Measurements from ENCODE around the gene SSU72.

SSU72 gene

GRCh38 chr1:1541956-1542765 lies 32.5 kb downstream of the SSU72 start:
- H4K20me1 ChIP-seq (ENCODE audit: low read depth, low read length) = no peaks in the 10 kb centered on the region; the same call in 1 of the 2 replicates
- no peaks in the 10 kb centered on the region for H3K36me3 ChIP-seq (ENCODE audit: low read length)
- no peaks in the 10 kb centered on the region for H3K9me3 ChIP-seq (ENCODE audit: insufficient read depth, low read length)
- H2AFZ ChIP-seq (ENCODE audit: low read depth, low read length, severe bottlenecking) = no peak overlapping the region
- H3K27ac ChIP-seq (ENCODE audit: low read depth, low read length) = no peak overlapping the region
- no peak for TF ChIP-seq EZH2phosphoT487 (conservative IDR thresholded peaks at IDR 0.05; ENCODE audit: low read length)
- TF ChIP-seq CTCF (IDR thresholded peaks at IDR 0.05; ENCODE audit: insufficient read depth, low read length, poor library complexity, severe bottlenecking) = no peak
- no peak overlapping the region for H3K4me2 ChIP-seq (ENCODE audit: low read depth, low read length, poor library complexity, severe bottlenecking)
- no peaks in the 10 kb centered on the region for H3K9me2 ChIP-seq (replicated peaks; ENCODE audit: insufficient read depth, low read length)
- no peaks in the 10 kb centered on the region for H3K27me3 ChIP-seq (ENCODE audit: low read length)
- H3K4me3 ChIP-seq (ENCODE audit: insufficient read depth, low read length, poor library complexity, severe bottlenecking) = no peak overlapping the region
- no peak overlapping the region for H3K9ac ChIP-seq (ENCODE audit: low read length)
- no peaks in the 10 kb centered on the region for H3F3A ChIP-seq (ENCODE audit: insufficient read depth)
- no peaks in the 10 kb centered on the region for H3K79me2 ChIP-seq (ENCODE audit: insufficient read depth, low read length)

GRCh38 chr1:1540818-1541628 lies 33.6 kb downstream of the SSU72 start:
- no peak for TF ChIP-seq EZH2phosphoT487 (conservative IDR thresholded peaks at IDR 0.05; ENCODE audit: low read length)
- TF ChIP-seq CTCF (IDR thresholded peaks at IDR 0.05; ENCODE audit: insufficient read depth, low read length, poor library complexity, severe bottlenecking) = no peak
- Histone ChIP-seq H3K4me2 (ENCODE audit: low read depth, low read length, poor library complexity, severe bottlenecking) (no peak overlapping the region), H3F3A (ENCODE audit: insufficient read depth) (no peaks in the 10 kb centered on the region), H3K27me3 (ENCODE audit: low read length) (no peaks in the 10 kb centered on the region), H3K9me2 (replicated peaks; ENCODE audit: insufficient read depth, low read length) (no peaks in the 10 kb centered on the region), H3K9me3 (ENCODE audit: insufficient read depth, low read length) (no peaks in the 10 kb centered on the region), H3K4me3 (ENCODE audit: insufficient read depth, low read length, poor library complexity, severe bottlenecking) (no peak overlapping the region), H3K79me2 (ENCODE audit: insufficient read depth, low read length) (no peaks in the 10 kb centered on the region), H3K9ac (ENCODE audit: low read length) (no peak overlapping the region), H2AFZ (ENCODE audit: low read depth, low read length, severe bottlenecking) (no peak overlapping the region), H3K27ac (ENCODE audit: low read depth, low read length) (no peak overlapping the region), H4K20me1 (ENCODE audit: low read depth, low read length) (no peaks in the 10 kb centered on the region; the same call in 1 of the 2 replicates), H3K36me3 (ENCODE audit: low read length) (no peaks in the 10 kb centered on the region)

GRCh38 chr1:1540090-1540817 lies 34.4 kb downstream of the SSU72 start, which contains the start of gene TMEM240:
Gene TMEM240 (minus strand): TSS chr1:1540624. CDS start chr1:1540346, 278 bp downstream.
- Histone ChIP-seq H3K4me2 (ENCODE audit: low read depth, low read length, poor library complexity, severe bottlenecking) (no peak within 1 kb of the TSS), H3F3A (ENCODE audit: insufficient read depth) (no peaks in the 10 kb centered on the region), H4K20me1 (ENCODE audit: low read depth, low read length) (no peaks in the 10 kb centered on the region; the same call in 1 of the 2 replicates), H3K36me3 (ENCODE audit: low read length) (no peaks in the 10 kb centered on the region), H3K9ac (ENCODE audit: low read length) (no peak within 1 kb of the TSS), H3K9me3 (ENCODE audit: insufficient read depth, low read length) (no peaks in the 10 kb centered on the region), H3K27ac (ENCODE audit: low read depth, low read length) (no peak within 1 kb of the TSS), H2AFZ (ENCODE audit: low read depth, low read length, severe bottlenecking) (no peak within 1 kb of the TSS), H3K27me3 (ENCODE audit: low read length) (no peaks in the 10 kb centered on the region), H3K9me2 (replicated peaks; ENCODE audit: insufficient read depth, low read length) (no peaks in the 10 kb centered on the region), H3K79me2 (ENCODE audit: insufficient read depth, low read length) (no peaks in the 10 kb centered on the region), H3K4me3 (ENCODE audit: insufficient read depth, low read length, poor library complexity, severe bottlenecking) (no peak within 1 kb of the TSS)
- TF ChIP-seq CTCF (IDR thresholded peaks at IDR 0.05; ENCODE audit: insufficient read depth, low read length, poor library complexity, severe bottlenecking) (no peak), EZH2phosphoT487 (conservative IDR thresholded peaks at IDR 0.05; ENCODE audit: low read length) (no peak)
